NCI-H1436 (cell line): ENCODE data around the gene RFX5.

Experiments
- DNase-seq: peaks from one replicate; lab custom pipeline; 2025; lab: John Stamatoyannopoulos, UW

The RFX5 gene

DNA sequence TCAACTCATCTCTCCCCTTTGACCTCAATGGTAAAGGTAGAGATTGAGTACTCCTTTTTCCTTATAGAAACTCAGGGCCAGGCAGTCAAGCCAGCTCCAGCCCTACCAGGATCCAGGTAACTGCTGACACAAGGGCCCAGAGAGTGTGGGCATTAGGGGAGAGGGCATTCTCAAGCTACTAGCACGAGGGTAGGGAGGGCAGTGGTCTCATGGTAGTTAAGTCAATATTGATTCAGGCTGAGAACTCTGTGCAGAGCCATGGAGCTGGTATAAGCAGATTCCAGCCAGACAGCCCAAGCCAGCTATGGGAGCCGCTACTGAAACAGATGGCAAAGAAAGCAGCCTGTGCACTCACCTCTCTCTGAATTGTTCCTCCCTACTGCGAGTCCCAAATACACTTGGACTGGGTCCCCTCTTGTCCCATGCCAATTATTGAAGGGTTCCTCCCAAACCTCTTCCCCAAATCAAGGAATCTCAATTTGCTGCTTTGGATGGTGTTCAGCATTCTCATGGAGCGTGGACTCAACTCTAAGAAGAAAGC is 22.6 kb downstream of the RFX5 start:
- DNase-seq = no peak

DNA sequence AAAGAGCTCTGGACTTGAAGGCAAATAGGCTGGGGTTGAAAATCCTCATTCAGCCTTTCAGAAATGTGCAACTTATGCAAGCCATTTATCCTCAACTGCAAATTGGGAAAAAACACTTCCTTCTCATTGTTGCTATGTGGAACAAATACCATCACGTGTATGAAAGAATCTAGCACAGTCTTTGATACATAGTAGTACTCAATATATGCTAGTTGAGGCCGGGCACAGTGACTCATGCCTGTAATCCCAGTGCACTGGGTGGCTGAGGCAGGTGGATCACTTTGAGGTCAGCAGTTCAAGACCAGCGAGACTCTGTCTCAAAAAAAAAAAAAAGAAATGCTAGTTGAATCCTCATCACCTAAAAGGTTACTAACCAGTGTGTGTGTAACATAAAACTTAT is 28.1 kb downstream of the RFX5 start:
- DNase-seq = no peak

GRCh38 chr1:151315565-151316235 is 31.4 kb downstream of the RFX5 start:
- no peak for DNase-seq

DNA sequence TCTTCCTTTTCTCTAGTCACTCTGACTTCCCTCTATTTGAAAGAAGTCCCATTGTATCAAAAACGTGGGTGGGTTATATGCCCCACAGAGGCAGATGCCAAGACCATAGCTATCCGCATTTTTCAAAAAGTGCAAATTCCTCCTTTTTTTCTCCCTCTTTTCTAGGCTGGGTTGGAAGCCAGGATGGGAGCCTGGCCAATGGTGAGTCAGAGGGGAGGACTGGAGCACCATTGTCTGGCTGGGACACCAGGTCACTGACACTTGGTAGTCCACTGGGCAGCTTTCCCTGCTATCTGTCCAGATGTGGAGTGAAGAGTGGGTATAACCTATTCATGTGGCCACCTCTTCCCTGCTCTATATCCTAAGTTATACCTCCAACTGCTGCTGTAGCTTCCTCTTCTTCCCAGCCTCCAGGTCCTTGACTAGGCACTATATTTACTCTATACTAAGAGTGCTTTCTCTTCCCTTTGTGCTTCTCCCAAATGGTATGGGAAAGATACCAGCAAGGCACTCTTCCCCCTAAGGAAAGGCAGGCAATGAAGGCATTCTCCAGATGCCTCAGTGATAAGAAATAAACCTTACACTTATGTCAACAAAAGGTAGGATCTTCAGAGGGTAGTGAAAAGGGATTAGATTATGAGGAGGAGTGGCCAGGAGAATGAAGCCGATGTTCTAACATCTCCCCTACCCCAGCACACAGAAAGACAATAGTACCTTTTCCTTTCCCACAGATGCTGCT is 32.7 kb downstream of the RFX5 start:
- DNase-seq = no peak

- no peak for DNase-seq
These were observed 33.6 kb downstream of the RFX5 start for GRCh38 chr1:151313501-151313900.

DNA sequence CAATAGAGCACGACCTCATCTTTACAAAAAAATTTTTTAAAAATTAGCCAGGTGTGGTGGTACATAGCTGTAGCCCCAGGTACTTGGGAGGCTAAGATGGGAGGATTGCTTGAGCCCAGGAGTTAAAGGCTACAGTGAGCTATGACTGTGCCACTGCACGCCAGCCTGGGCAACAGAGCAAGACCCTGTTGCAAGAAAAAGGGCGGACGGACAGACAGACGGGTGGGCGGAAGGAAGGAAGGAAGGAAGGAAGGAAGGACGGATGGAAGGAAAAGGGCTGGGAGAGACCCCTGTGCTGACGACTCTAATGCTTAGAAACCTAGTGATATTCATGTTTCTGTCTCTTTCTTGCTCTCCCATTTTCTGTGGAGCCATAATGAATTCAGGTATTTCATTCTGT is 34.2 kb downstream of the RFX5 start:
- DNase-seq = no peak

DNA sequence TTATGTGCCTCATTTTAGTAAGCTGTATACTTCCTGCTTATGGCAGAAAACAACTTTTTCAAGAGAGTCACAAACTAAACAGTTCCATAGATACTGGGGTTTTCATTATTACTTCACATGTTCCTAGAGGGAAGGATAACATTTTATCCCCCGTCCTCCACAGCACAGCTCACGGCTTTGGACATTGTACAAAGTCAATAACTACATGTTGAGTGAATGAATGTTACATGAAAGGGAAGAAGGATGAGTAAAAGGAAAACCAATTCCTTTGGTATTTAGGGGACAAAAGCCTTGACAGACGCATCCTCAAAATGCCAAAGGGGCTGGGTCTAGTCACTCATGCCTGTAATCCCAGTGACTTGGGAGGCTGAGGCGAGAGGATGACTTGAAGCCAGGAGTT is 34.6 kb downstream of the RFX5 start:
- no peak for DNase-seq

DNA sequence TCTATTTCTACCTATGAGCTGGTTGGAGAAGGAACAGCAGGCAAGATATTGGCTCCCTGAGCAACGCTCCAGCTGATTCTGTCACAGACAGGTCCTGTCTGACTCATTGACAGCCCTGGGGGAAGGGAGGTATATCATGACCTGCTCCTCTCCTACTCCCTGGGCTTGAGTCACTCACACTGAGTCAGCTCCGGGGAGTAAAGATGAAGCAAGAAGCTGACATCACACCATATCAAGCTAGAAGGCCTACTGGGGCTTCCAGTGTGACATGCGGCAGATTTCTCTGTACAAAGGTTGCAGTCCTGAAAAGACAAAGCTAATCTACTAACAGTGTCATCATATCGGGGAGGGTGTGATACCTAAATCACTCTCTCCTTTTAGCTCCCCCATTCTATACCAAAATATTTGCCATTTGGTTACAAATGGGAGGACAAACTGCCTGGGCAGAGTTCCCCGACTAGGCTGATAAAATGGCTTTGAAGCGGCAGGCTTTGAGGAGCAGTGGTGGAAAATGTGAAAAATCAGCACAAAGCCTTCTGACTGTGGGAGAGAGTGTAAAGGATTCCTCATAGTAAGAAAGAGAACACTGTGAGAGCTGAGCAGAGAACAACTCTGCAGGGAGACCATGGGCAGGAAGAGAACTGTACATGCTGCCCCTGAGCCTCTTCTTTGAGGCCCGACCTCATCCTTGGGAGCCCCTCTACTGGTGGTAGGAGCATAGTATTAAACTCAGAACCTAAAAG is 35.3 kb downstream of the RFX5 start:
- no peak for DNase-seq

- DNase-seq = no peak
These were observed 36.0 kb downstream of the RFX5 start for GRCh38 chr1:151311011-151311410.

DNA sequence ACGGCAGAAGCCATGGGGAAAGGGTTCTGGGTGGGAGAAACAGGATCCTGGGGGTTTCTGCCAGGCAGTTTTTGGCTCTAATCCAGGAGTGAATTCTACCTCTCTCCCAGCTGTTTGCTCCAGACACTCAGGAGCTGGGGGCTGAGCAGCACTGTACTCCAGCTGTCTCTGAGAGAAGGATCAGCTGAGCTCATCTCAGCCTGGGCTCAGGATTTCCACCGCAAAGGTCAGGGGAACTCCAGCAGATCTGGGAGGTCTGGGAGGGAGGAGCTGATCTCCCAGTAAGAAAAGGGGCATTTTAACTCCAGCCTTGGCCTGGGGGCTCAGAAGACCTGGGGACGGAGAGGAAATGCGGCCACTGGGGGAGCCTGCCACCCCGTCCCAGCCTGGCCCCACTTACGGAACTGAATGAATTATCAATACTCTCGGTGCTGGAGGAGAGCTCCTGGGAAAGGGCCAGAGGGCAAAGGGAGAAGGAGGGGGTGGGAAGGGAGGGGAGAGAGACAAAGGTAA is 37.2 kb downstream of the RFX5 start:
- no peak for DNase-seq

GRCh38 chr1:151294742-151295462 is 52.1 kb downstream of the RFX5 start:
- DNase-seq = no peak

DNA sequence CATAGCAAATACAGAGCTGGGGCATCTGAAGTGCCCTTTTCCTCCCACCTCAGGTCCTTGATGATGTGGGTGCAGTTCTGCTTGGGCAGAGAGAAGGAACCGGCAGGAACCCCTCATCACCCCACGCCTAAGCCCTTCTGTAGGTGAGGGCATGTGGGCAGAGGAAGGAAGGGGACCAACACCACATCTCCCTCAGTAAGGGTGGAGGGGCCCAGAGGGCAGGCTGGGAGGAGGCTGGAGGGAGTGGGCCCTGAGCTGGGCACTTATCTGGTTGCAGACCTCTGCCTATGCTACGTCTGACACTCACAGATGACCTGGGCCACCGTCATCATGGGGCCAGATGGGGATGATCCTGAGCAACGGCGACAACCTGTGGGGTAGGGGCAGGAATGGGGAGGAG is 54.0 kb downstream of the RFX5 start:
- no peak for DNase-seq

DNA sequence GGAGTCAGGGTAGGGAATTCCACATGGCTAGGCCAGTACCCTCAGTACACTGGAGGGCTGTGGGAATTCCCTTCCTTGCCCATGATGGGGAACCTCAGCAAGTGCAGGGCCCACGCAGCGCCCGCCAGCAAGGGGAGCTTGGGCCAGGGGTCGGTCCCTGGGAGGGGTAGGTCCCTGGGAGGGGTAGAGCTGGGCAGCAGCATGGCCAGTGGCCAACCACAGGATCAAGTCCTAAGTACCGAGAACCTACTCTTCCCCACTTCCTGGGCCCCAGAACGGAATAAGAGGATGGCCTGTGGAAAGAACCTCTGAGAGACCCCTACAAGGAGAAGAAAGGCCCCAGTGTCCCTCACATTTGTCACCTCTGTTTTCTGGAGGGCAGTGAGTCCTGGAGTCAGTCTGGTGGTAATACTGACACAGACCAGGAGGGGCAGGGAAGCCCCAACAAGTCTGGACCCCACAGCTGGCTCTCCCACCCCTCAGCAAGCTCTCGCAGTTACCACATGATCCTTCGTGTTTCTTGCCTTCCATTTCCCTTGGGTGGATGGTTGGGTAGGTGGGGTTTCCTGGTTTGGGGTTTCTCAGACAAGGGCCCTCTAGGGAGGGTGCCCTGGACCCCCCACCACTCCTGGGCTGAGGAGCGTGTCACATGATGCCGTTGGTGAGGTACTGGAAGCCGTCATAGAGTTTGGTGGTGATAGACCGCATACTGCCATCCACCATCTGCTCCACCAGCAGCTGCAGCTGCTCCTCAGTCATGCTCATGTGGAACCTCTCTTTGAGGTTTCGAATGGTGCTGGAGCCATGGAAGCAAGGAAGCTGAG is 54.6 kb downstream of the RFX5 start:
- DNase-seq = no peak

DNA sequence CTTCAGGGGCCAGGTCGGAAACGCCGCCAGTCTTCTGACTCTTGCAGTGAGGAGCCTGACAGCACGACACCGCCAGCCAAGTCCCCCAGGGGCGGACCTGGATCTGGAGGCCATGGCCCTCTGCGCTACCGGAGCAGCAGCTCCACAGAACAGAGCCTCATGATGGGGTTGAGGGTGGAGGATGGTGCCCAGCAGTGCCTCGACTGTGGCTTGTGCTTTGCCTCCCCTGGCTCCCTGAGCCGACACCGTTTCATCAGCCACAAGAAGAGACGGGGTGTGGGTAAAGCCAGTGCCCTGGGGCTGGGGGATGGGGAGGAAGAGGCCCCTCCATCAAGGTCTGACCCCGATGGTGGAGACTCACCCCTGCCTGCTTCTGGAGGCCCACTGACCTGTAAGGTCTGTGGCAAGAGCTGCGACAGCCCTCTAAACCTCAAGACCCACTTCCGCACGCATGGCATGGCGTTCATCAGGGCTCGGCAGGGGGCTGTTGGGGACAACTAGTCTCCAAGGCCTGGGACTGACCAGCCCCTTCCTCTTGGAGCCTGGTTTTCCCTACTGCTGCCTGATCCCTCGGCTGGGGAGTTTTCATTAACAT is 56.2 kb downstream of the RFX5 start:
- DNase-seq = no peak
